HFFc6 (cell line): ENCODE measurements around the gene DPP6. TPM values are rescaled to one million over a fixed set of nuclear protein-coding genes. Genes with fewer than 3 reads are reported as not detected.

Source experiments
- DNase-seq: peaks from one replicate; pipeline ENCODE4 v3.0.0-alpha.2; 2018
- H3K27ac Mint-ChIP-seq: 2 replicates; pipeline ENCODE4 v1.8.0; 2020; ENCODE audit warnings: mild to moderate bottlenecking, mixed read lengths
- H3K27me3 Mint-ChIP-seq: 2 replicates; pipeline ENCODE4 v1.8.0; 2021; ENCODE audit warnings: mild to moderate bottlenecking, moderate library complexity, mixed read lengths; ENCODE audit not compliant: insufficient read depth
- H3K36me3 Mint-ChIP-seq: 2 replicates; pipeline ENCODE4 v1.8.0; 2021; ENCODE audit warnings: low read depth, mixed read lengths
- H3K4me1 Mint-ChIP-seq: 2 replicates; pipeline ENCODE4 v1.8.0; 2020; ENCODE audit warnings: low read depth, mixed read lengths
- H3K4me3 Mint-ChIP-seq: 2 replicates; pipeline ENCODE4 v1.8.0; 2020; ENCODE audit warnings: mild to moderate bottlenecking, moderate library complexity, mixed read lengths
- H3K9me3 Mint-ChIP-seq: 2 replicates; pipeline ENCODE4 v1.8.0; 2020; ENCODE audit warnings: mild to moderate bottlenecking, mixed read lengths
- CTCF ChIP-seq: fragments of 200-600 bp; sonication (generic); IDR thresholded peaks from 2 replicates; pipeline ENCODE4 v1.5.0; 2021; ENCODE audit warnings: antibody characterized with exemption, mild to moderate bottlenecking
- total RNA-seq, 6 experiments: library from RNA; stranded (reverse); fragmentation: NEBNext Ultra II Directional; extraction: Animal tissue kit (Norgen Biotek cat#: 25700); gene quantifications; 2 replicates in 1 of 6; 3 replicates in 5 of 6; pipeline ENCODE4 v1.2.3, GENCODE V29; 2021

Gene DPP6
- total RNA-seq, 6 experiments from 2014 or later, result not detected

DNA sequence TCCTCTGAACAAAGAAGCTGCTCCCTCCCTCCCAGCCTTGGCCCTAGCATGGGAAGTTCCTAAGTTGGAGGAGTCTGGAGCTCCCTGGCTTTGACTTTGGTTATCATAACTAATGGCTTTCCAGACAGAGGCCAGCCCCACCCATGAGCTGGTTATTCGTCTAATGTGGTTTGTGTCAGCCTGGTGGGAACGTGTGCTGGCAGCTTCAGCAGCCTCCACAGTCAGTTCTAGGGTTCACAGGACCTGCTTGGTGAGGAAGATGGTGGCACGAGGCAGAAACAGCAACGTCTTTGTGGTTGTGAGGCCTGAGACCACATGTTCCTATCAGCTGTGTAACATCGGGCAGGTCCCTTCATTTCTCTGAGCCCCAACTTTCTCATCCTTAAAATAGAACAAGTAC lies 847.7 kb downstream of the DPP6 start:
- no peak overlapping the region for H3K4me3 Mint-ChIP-seq
- DNase-seq, result no peak
- H3K27me3 Mint-ChIP-seq, result peaks cover 13% of the 10 kb centered on the region
- H3K27ac Mint-ChIP-seq, result no peak overlapping the region
- no peaks in the 10 kb centered on the region; the same call in 1 of the 2 replicates for H3K9me3 Mint-ChIP-seq
- H3K36me3 Mint-ChIP-seq, result no peaks in the 10 kb centered on the region
- TF ChIP-seq CTCF, result no peak
- no peaks in the 10 kb centered on the region for H3K4me1 Mint-ChIP-seq

DNA sequence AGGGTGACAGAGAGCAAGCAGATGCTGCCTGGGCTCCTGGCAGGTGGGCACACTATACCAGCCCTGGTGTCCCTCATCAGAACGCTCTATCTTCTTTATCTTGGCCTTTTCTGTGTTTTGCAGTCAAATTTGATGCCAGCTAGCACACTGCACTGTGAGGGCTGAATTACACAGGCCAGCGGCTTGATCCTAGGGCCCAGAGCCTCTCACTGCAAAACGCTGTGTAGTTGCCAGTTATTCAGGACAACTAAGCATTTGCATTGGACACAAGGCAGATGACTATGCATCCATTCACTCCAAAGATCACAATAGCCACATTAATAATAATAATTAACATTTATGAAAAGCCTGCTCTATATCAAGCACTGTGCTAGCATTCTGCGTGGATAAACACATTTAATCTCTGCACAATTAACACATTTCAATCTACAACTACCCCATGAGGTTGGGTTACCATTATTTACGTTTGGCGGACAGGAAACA lies 850.4 kb downstream of the DPP6 start:
- Mint-ChIP-seq H3K27me3 (peaks cover 11% of the 10 kb centered on the region), H3K4me1 (no peaks in the 10 kb centered on the region), H3K27ac (no peak overlapping the region), H3K9me3 (no peaks in the 10 kb centered on the region; the same call in 1 of the 2 replicates), H3K36me3 (no peaks in the 10 kb centered on the region), H3K4me3 (no peak overlapping the region)
- DNase-seq, result no peak
- TF ChIP-seq CTCF, result no peak

DNA sequence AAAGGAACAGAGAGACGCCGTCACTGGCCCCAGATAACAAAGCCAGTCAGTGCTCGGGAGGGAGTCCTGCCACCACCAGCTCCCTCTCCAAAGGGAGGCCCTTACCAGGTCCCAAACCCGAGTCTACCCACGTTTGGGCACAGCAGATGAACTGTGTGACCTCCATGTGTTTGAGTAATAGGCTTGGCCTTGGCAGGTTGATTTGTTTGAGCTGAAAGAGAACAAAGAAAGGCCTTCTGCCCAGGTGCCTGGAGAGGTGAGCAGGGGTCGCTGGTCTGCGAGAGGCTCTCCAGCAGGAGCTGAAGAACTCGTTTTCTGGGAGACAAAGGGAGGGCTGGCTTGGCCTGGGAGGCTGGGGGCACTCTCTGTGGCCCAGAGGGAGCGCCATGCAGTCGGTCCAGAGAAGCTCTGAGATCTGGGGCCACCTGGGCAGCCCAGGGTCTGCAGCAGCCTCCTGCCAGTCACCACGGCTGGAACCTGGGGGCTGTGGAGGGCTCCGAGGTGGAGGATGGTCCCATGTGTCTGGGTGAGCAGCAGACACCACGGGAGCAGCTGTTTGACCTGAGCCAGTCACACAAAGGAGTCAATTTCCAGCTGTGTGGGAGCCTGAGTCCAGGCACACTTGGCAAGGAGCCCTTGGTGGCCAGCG lies 851.0 kb downstream of the DPP6 start:
- Mint-ChIP-seq H3K36me3 (no peaks in the 10 kb centered on the region), H3K27me3 (peaks cover 11% of the 10 kb centered on the region), H3K4me3 (no peak overlapping the region), H3K9me3 (no peaks in the 10 kb centered on the region), H3K27ac (no peak overlapping the region), H3K4me1 (no peaks in the 10 kb centered on the region)
- DNase-seq, result no peak
- TF ChIP-seq CTCF, result no peak

- Mint-ChIP-seq H3K4me3 (no peak overlapping the region), H3K27ac (no peak overlapping the region), H3K9me3 (no peaks in the 10 kb centered on the region; the same call in 1 of the 2 replicates), H3K4me1 (no peaks in the 10 kb centered on the region), H3K27me3 (peaks cover 14% of the 10 kb centered on the region), H3K36me3 (no peaks in the 10 kb centered on the region)
- no peak for TF ChIP-seq CTCF
- no peak for DNase-seq
Measured at GRCh38 chr7:154905146-154905545, 852.9 kb downstream of the DPP6 start.

- Mint-ChIP-seq H3K27ac (no peak overlapping the region), H3K27me3 (peaks cover 14% of the 10 kb centered on the region), H3K4me1 (no peaks in the 10 kb centered on the region), H3K36me3 (no peaks in the 10 kb centered on the region), H3K9me3 (peaks cover under 1% of the 10 kb centered on the region; the same call in 1 of the 2 replicates), H3K4me3 (no peak overlapping the region)
- no peak for DNase-seq
- no peak for TF ChIP-seq CTCF
Measured at GRCh38 chr7:154905615-154906014, 853.4 kb downstream of the DPP6 start.
